Measurements from ENCODE around the gene GRM8.

GRM8 gene

DNA sequence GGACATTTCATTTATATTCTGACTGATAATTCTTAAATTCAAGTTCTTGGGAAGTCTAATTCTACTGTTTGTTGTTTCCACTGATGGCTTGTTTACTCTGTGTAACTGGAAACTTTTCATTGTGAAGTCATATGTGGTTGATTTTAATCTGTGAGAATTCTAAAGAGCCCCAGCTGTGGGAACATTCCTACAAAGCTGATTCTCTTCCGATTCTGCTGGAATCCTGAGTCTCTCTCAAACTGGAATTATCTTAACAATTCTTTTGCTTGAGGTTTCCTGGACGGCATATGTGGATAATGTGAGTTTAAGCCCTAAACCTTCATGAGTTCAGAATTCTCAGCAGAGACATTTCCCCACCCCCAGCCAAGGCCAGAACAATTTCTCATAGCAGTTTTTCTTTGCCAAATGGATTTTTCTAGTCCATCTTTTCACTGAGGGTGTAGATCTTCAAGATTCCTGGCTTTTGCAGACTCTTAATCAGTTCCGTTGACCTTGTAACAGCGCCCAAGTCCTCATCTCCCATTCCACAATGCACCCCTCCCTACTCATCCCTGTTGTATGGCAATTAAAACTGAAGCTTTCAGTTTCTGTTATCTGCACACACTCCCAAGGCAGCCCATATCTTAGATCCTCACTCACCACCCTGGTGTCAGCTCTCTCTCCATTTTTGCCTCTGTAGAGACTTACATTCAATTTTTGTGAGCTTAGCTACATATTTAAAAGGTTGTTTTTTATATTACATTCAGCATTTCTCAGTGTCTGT lies 37.6 kb downstream of the GRM8 start:
- no peak for ATAC-seq (replicated peaks; ENCODE audit: extremely low read depth, poor library complexity, severe bottlenecking)

GRCh38 chr7:127209886-127210285 lies 42.9 kb downstream of the GRM8 start:
- Mint-ChIP-seq H3K4me1 (no peaks in the 10 kb centered on the region), H3K36me3 (ENCODE audit: insufficient read depth) (no peaks in the 10 kb centered on the region), H3K4me3 (no peak overlapping the region), H3K27ac (ENCODE audit: low read depth) (no peak overlapping the region), H3K27me3 (peaks cover 84% of the 10 kb centered on the region), H3K9me3 (no peaks in the 10 kb centered on the region)
- no peak for ATAC-seq (replicated peaks; ENCODE audit: extremely low read depth, poor library complexity, severe bottlenecking)
- no peak for DNase-seq (ENCODE audit: low spot score in 2 of 2)

More for the DNA sequence above, 37.6 kb downstream of the GRM8 start:
- Mint-ChIP-seq H3K9me3 (no peaks in the 10 kb centered on the region), H3K4me3 (no peak overlapping the region), H3K27ac (ENCODE audit: low read depth) (no peak overlapping the region), H3K27me3 (peaks cover 49% of the 10 kb centered on the region), H3K36me3 (ENCODE audit: insufficient read depth) (no peaks in the 10 kb centered on the region), H3K4me1 (no peaks in the 10 kb centered on the region)
- no peak for DNase-seq (ENCODE audit: low spot score in 2 of 2)

GRCh38 chr7:127208860-127209259 lies 43.9 kb downstream of the GRM8 start:
- Mint-ChIP-seq H3K4me1 (no peaks in the 10 kb centered on the region), H3K4me3 (no peak overlapping the region), H3K27me3 (peaks cover 74% of the 10 kb centered on the region), H3K27ac (ENCODE audit: low read depth) (no peak overlapping the region), H3K36me3 (ENCODE audit: insufficient read depth) (no peaks in the 10 kb centered on the region), H3K9me3 (no peaks in the 10 kb centered on the region)
- no peak for ATAC-seq (replicated peaks; ENCODE audit: extremely low read depth, poor library complexity, severe bottlenecking)
- no peak for DNase-seq (ENCODE audit: low spot score in 2 of 2)

GRCh38 chr7:127208351-127208750 lies 44.4 kb downstream of the GRM8 start:
- DNase-seq (ENCODE audit: low spot score in 2 of 2) (no peak), ATAC-seq (replicated peaks; ENCODE audit: extremely low read depth, poor library complexity, severe bottlenecking) (no peak)
- peaks cover 69% of the 10 kb centered on the region for H3K27me3 Mint-ChIP-seq
- H3K4me1 Mint-ChIP-seq, result no peaks in the 10 kb centered on the region
- no peak overlapping the region for H3K4me3 Mint-ChIP-seq
- no peaks in the 10 kb centered on the region for H3K36me3 Mint-ChIP-seq (ENCODE audit: insufficient read depth)
- H3K27ac Mint-ChIP-seq (ENCODE audit: low read depth), result no peak overlapping the region
- no peaks in the 10 kb centered on the region for H3K9me3 Mint-ChIP-seq

DNA sequence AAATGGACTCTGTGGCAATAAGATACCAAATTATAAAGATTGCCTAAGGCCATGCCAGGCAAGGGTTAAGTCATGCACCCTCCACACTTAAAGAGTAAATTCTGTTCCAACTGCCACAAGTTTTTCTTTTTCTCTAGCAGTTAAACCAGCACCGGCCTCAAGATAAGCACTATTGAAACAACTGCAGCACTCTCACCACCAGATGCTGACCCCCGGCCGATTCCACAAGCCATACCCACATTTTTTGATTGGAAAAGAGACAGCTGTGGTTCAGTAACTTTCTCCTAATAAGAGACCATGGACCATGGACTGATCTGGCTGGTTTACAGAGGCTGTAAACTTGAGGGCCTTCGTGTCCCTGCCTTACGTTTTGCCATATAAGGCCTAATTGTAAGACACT lies 44.9 kb downstream of the GRM8 start:
- peaks cover 68% of the 10 kb centered on the region for H3K27me3 Mint-ChIP-seq
- ATAC-seq (replicated peaks; ENCODE audit: extremely low read depth, poor library complexity, severe bottlenecking) (no peak), DNase-seq (ENCODE audit: low spot score in 2 of 2) (no peak)
- H3K4me1 Mint-ChIP-seq, result no peaks in the 10 kb centered on the region
- no peaks in the 10 kb centered on the region for H3K36me3 Mint-ChIP-seq (ENCODE audit: insufficient read depth)
- H3K4me3 Mint-ChIP-seq, result no peak overlapping the region
- no peak overlapping the region for H3K27ac Mint-ChIP-seq (ENCODE audit: low read depth)
- no peaks in the 10 kb centered on the region for H3K9me3 Mint-ChIP-seq

DNA sequence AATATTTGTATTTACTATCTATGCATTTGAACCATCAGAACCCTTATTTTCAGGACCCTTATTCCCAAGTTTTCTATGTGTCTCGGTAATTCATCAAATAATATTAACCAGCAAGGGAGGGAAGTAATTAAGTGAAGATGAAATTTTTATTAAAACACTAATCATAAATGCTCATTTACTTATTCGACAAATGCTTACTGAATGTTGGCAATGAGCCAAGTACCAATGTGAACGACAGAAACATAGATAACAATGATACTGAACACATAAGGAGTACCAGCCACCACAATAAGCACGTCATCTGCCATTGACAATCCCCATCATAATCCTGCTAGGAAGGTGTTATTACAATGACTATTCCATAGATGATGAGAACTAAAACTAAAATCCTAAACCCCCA lies 45.5 kb downstream of the GRM8 start:
- Mint-ChIP-seq H3K27me3 (peaks cover 70% of the 10 kb centered on the region), H3K4me3 (no peak overlapping the region), H3K36me3 (ENCODE audit: insufficient read depth) (no peaks in the 10 kb centered on the region), H3K4me1 (no peaks in the 10 kb centered on the region), H3K9me3 (no peaks in the 10 kb centered on the region), H3K27ac (ENCODE audit: low read depth) (no peak overlapping the region)
- ATAC-seq (replicated peaks; ENCODE audit: extremely low read depth, poor library complexity, severe bottlenecking) (no peak), DNase-seq (ENCODE audit: low spot score in 2 of 2) (no peak)

DNA sequence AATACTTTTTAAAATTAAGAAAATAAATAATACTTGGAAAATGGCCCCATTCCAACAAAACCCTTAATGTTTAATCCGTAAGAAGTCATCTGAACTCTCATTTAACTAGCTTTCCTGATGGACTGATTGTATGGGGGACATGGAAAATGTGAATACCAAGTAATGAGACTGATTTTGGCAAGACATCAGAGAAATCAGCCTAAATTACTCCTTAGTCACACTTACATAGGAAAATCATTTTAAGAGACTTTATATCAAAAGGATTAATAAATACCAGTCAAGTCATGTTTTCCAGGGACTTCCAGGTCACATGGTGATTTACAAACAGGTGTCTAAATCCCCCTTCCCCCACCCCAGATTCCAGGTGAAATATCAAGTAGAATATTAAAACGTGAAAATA lies 58.2 kb downstream of the GRM8 start:
- Mint-ChIP-seq H3K4me3 (no peak overlapping the region), H3K9me3 (no peaks in the 10 kb centered on the region), H3K36me3 (ENCODE audit: insufficient read depth) (no peaks in the 10 kb centered on the region), H3K27me3 (peaks cover 20% of the 10 kb centered on the region), H3K4me1 (no peaks in the 10 kb centered on the region), H3K27ac (ENCODE audit: low read depth) (no peak overlapping the region)
- ATAC-seq (replicated peaks; ENCODE audit: extremely low read depth, poor library complexity, severe bottlenecking) (no peak), DNase-seq (ENCODE audit: low spot score in 2 of 2) (no peak)

- DNase-seq (ENCODE audit: low spot score in 2 of 2) (no peak), ATAC-seq (replicated peaks; ENCODE audit: extremely low read depth, poor library complexity, severe bottlenecking) (no peak)
- Mint-ChIP-seq H3K27me3 (peaks cover 44% of the 10 kb centered on the region), H3K4me3 (no peak overlapping the region), H3K4me1 (no peaks in the 10 kb centered on the region), H3K9me3 (no peaks in the 10 kb centered on the region), H3K27ac (ENCODE audit: low read depth) (no peak overlapping the region), H3K36me3 (ENCODE audit: insufficient read depth) (no peaks in the 10 kb centered on the region)
These were observed 62.9 kb downstream of the GRM8 start for GRCh38 chr7:127189886-127190285.

DNA sequence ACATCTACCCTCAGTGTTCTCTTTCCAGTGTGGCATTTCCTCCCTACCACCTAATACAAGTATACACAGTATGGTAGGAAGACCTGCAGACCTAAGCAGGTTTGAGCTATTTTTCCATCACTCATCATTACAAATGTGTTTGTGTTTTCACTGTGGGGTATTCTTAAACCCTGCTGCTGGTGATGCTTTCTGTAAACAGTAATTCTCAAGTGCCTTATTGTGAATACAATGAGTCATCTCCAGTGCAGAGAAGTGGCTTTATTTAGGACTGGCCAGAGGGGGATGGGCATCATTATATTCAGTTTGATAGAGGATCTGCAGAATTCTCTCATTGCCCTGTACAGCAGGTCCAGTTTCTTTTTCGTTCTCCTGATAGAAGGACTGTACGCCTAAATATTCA lies 63.7 kb downstream of the GRM8 start:
- DNase-seq (ENCODE audit: low spot score in 2 of 2) (no peak), ATAC-seq (replicated peaks; ENCODE audit: extremely low read depth, poor library complexity, severe bottlenecking) (no peak)
- no peak overlapping the region for H3K4me3 Mint-ChIP-seq
- no peaks in the 10 kb centered on the region for H3K9me3 Mint-ChIP-seq
- H3K27me3 Mint-ChIP-seq, result peaks cover 44% of the 10 kb centered on the region
- H3K27ac Mint-ChIP-seq (ENCODE audit: low read depth), result no peak overlapping the region
- no peaks in the 10 kb centered on the region for H3K4me1 Mint-ChIP-seq
- no peaks in the 10 kb centered on the region for H3K36me3 Mint-ChIP-seq (ENCODE audit: insufficient read depth)

DNA sequence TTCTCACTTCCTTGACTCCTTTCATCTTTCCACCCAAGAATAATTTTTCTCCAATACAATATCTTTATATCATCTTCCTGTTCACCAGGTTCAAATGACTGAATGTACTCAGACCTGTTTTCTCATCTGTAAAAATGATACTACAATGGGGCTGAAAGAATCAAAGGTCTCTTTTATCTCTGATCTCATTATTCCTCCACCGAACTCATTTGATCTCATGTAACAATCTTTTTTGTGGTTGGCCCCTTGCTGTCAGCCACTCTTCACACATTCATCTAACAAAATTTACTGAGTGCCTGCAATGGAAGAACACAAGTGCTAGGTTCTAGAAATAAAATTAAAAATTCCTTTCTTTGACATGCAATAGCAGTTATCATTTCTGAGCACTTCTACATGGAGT lies 65.0 kb downstream of the GRM8 start:
- Mint-ChIP-seq H3K4me3 (no peak overlapping the region), H3K9me3 (no peaks in the 10 kb centered on the region), H3K4me1 (no peaks in the 10 kb centered on the region), H3K27ac (ENCODE audit: low read depth) (no peak overlapping the region), H3K27me3 (peaks cover 44% of the 10 kb centered on the region), H3K36me3 (ENCODE audit: insufficient read depth) (peaks cover 1% of the 10 kb centered on the region)
- no peak for DNase-seq (ENCODE audit: low spot score in 2 of 2)
- ATAC-seq (replicated peaks; ENCODE audit: extremely low read depth, poor library complexity, severe bottlenecking), result no peak

- Mint-ChIP-seq H3K9me3 (no peaks in the 10 kb centered on the region), H3K4me1 (no peaks in the 10 kb centered on the region), H3K4me3 (no peak overlapping the region), H3K27ac (ENCODE audit: low read depth) (no peak overlapping the region), H3K27me3 (peaks cover 35% of the 10 kb centered on the region), H3K36me3 (ENCODE audit: insufficient read depth) (peaks cover 1% of the 10 kb centered on the region)
- ATAC-seq (replicated peaks; ENCODE audit: extremely low read depth, poor library complexity, severe bottlenecking) (no peak), DNase-seq (ENCODE audit: low spot score in 2 of 2) (no peak)
These were observed 66.1 kb downstream of the GRM8 start for GRCh38 chr7:127186686-127187085.

- H3K4me1 Mint-ChIP-seq, result no peaks in the 10 kb centered on the region
- DNase-seq (ENCODE audit: low spot score in 2 of 2) (no peak), ATAC-seq (replicated peaks; ENCODE audit: extremely low read depth, poor library complexity, severe bottlenecking) (no peak)
- H3K4me3 Mint-ChIP-seq, result no peak overlapping the region
- no peaks in the 10 kb centered on the region for H3K36me3 Mint-ChIP-seq (ENCODE audit: insufficient read depth)
- H3K9me3 Mint-ChIP-seq, result peaks cover 21% of the 10 kb centered on the region
- H3K27me3 Mint-ChIP-seq, result peaks cover 38% of the 10 kb centered on the region
- H3K27ac Mint-ChIP-seq (ENCODE audit: low read depth), result no peak overlapping the region
These were observed 75.6 kb downstream of the GRM8 start for GRCh38 chr7:127177156-127177555.

DNA sequence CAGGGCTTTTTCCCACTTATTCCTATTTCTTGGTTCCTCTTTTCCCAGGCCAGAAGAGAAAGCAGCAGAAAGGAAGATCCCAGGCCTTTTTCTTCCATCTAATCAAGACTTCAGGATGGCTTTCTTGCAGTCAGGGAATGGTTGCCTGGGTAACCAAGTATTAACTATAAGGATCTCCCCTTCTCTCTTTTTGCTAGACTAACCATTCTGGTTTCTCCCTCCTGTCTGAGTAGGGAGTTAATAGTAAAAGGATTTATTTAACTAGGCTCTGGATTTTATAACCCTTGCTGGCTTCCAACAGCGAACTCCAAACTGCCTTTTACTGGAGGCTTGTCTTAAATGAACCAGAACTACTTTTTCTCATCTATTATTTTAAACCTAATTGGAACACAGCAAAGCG lies 90.4 kb downstream of the GRM8 start:
- Mint-ChIP-seq H3K27ac (ENCODE audit: low read depth) (no peak overlapping the region), H3K4me3 (no peak overlapping the region)

More for the DNA sequence above, 90.4 kb downstream of the GRM8 start:
- H3K27me3 Mint-ChIP-seq, result peaks cover 41% of the 10 kb centered on the region
- H3K4me1 Mint-ChIP-seq, result no peaks in the 10 kb centered on the region
- DNase-seq (ENCODE audit: low spot score in 2 of 2) (no peak), ATAC-seq (replicated peaks; ENCODE audit: extremely low read depth, poor library complexity, severe bottlenecking) (no peak)
- H3K36me3 Mint-ChIP-seq (ENCODE audit: insufficient read depth), result no peaks in the 10 kb centered on the region
- H3K9me3 Mint-ChIP-seq, result peaks cover under 1% of the 10 kb centered on the region

All from central memory CD8-positive, alpha-beta T cell (primary cell).